ENCODE measurements around the gene CFAP100. TPM values are rescaled to one million over a fixed set of nuclear protein-coding genes. Genes with fewer than 3 reads are reported as not detected.

CFAP100 gene
- polyA plus RNA-seq, 4 donors = 0.46 to 2.5 (median 1.3) TPM

DNA sequence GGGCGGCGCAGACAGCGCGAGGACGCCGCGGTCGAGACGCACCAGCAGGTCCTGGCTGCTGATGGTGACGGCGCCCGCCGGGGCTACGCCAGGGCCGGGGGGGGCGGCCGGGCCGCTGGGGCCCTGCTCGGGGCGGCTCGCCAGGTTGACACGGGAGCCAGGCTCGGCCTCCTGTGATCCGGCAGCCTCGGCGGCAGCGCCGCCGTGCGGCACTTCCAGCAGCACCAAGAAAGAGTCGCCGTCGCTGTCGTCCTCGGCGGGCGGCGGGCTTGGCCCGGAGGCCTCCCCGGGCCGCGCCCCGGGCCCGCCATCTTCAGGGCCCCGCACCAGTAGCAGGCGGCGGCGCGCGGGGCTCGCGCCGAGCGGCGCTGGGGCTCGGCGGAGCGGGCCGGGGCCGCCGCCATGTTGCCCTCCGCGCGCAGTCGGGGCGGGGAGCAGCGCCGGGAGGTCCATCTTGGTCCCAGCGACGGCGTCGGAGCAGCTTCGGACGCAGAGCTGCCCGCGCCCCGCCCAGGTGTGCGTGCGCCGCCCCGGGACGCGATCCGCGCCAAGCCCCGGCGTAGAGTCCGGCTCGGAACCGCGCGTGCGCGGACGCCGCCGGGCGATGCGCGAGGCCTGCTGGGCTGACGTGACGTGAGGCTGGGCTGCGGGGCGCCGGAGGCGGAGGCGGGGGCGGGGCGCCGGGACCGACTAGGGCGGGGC lies 80.9 kb downstream of the CFAP100 start, which contains the start of gene ZXDC:
Gene ZXDC, minus strand, starts transcription at position 479 of the 702 bp plus-strand sequence. Its CDS starts 26 bp downstream, at position 453.
- DNase-seq (ENCODE audit: low read depth in 4 of 4, low spot score in 3 of 4) = peak; percentile 72 to 91 (median 88)

- DNase-seq (ENCODE audit: low read depth in 4 of 4, low spot score in 3 of 4) = peak in 3 of 4 donors; percentile 24 to 48 (median 33)
Observed at GRCh38 chr3:126476166-126477060, 81.7 kb downstream of the CFAP100 start.

DNA sequence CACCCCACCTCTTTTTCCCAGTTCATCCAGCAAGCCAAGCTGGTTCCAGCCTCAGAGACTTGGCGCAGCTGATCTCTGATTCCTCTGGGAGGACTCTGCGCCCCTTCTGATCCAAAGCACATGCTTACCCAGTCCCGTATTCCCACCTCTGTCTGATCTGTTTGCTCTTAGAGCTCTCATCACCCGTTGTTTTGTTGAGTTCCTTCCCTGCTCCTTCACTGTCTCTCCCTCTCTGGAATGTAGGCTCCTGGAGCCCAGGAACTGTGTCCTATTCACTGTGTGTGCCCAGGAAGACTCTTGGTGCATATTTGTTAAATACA lies 82.3 kb downstream of the CFAP100 start:
- DNase-seq (ENCODE audit: low read depth in 4 of 4, low spot score in 3 of 4) = no peak

GRCh38 chr3:126478581-126479310 lies 84.0 kb downstream of the CFAP100 start:
- no peak for DNase-seq (ENCODE audit: low read depth in 4 of 4, low spot score in 3 of 4)

DNA sequence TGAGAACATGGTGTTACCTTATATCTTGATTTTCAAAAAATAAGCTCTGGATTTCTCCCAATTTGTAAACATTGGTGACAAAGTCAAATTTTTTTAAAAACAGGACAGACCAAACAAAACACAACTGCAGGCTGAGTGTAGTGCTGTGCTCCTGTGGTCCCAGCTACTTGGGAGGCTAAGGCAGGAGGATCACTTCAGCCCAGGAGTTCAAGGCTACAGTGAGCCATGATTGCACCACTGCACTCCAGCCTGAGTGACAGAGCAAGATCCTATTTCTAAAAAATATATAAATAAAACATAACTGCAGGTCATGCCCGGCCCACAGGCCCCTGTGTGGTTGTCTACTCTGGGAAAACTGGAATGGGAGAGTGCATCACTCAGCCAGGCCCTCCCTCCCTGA lies 84.9 kb downstream of the CFAP100 start:
- DNase-seq (ENCODE audit: low read depth in 4 of 4, low spot score in 3 of 4) = no peak

DNA sequence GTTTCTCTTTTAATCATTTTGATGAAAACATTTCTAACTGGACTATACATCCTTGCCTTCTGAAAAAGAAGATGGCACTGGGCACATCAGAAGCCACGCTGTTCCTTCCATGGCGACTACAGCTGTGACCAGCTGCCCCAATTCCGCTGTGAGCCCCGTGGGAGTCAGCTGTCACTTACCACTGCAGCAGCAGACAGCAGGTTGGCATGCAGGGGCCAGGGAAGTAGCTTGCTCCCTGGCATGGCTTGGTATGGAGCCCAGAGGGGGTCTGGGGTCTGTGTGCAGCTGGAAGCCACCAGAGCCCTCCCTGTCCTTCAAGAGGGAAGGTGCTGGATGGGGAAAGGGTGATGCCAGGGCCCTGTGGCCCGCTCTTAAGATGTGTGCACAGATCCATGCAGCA lies 85.5 kb downstream of the CFAP100 start:
- no peak for DNase-seq (ENCODE audit: low read depth in 4 of 4, low spot score in 3 of 4)

GRCh38 chr3:126480861-126481260 lies 86.2 kb downstream of the CFAP100 start:
- DNase-seq (ENCODE audit: low read depth in 4 of 4, low spot score in 3 of 4) = no peak

GRCh38 chr3:126481808-126482502 lies 87.2 kb downstream of the CFAP100 start:
- no peak for DNase-seq (ENCODE audit: low read depth in 4 of 4, low spot score in 3 of 4)

DNA sequence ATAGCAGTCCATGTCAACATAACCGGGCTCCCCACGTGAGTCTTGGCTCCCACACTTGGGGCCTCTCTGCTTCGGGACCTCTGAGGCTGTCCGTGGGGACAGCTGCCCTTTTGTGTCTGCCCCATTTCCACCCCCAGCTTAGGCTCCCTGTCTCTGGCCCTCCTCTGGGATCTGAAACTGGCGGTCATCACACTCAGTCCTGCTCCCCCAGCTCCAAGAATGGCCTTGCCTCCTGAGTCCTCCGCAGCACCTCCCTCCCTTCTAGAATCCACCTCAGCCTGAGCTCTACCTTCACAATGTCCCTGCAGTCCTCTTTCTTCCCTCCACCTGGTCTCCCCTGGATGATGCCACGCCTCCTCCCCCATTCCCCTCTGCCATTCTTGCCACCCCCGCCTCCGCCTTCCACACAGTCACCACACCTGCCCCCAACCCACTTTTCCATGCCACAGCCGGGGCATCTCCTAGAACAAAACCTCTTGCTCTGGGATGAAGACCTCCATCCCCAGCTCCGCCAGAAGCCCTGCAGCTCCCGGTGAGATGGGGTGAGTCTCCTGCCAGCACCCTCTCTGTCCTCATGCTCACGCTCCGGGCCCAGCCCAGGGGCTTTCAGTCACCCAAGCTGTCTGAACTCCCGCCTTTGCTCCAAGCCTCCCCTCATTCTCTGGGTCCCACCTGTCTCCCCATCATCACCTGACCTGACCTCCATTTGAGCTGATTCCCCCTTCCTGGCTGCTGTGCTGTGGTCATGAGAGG lies 88.0 kb downstream of the CFAP100 start:
- no peak for DNase-seq (ENCODE audit: low read depth in 4 of 4, low spot score in 3 of 4)

DNA sequence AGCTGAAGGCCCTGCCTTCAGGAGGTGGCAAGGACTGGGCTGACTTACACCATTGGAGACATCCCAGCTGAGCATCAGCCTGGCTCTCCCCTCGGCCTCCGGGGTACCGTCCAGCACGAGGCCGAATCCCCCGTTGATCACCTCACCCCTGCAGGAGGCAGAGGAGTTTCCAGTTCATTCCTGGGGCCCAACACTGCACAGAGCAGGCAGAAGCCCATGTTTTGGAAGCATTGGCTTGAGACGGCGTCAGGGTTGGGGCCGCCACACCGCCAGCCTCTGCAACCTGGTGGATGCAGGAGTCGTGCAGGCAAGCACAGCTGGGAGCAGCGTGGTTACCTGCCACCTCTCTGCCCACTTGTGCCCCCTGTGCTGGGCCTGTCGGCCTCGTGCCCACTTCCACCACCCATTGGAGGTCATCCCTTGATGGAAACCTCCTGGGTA lies 88.6 kb downstream of the CFAP100 start:
- DNase-seq (ENCODE audit: low read depth in 4 of 4, low spot score in 3 of 4) = no peak

- DNase-seq (ENCODE audit: low read depth in 4 of 4, low spot score in 3 of 4) = no peak
Observed at GRCh38 chr3:126484148-126484547, 89.4 kb downstream of the CFAP100 start.

- DNase-seq (ENCODE audit: low read depth in 4 of 4, low spot score in 3 of 4) = no peak
Observed at GRCh38 chr3:126484662-126485061, 90.0 kb downstream of the CFAP100 start.

DNA sequence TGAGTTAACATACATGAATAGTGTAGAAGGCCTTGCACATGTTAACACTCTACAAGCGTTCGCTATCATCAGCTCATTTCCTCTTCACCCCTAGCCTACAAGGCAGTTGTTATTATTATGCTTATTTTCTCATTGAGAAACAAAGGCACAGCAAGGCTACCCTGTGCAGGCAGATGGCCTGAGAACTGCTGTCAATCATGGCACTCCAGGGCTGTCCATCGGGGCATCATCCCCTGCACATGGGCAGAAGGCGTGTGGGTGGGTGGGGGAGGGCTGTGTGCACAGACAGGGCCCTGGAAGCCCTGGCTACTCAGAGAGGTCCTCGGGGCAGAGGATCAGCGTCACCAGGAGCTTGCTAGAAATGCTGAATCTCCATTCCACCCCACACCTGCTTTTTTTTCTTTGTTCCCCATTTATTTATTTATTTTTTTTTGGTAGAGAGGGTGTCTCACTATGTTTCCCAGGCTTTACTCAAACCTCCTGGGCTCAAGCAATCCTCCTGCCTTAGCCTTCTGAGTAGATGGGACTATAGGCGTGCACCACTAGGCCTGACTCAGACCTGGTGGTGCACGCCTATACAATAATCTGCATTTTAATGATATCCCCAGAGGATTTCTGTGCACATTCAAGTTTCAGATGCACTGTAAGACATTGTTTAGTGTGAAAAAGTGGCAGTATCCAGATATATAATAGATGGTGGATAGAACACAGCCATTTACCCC lies 90.6 kb downstream of the CFAP100 start:
- no peak for DNase-seq (ENCODE audit: low read depth in 4 of 4, low spot score in 3 of 4)

- no peak for DNase-seq (ENCODE audit: low read depth in 4 of 4, low spot score in 3 of 4)
Observed at GRCh38 chr3:126485956-126486355, 91.2 kb downstream of the CFAP100 start.

Other genes starting within 250 kb of the CFAP100 start
- gene ALDH1L1, start 214.3 kb upstream of the CFAP100 start, polyA plus RNA-seq (ENCODE audit: insufficient read length in 4 of 4) = 10 to 100 TPM in 3 of 4 donors, 1 to 10 TPM in 1; 3.2 to 48.3 (median 30.3) TPM
- 10 to 100 TPM in 3 of 4 donors, 1 to 10 TPM in 1; 2.6 to 15.8 (median 10.1) TPM for gene KLF15, start 37.5 kb upstream of the CFAP100 start, polyA plus RNA-seq (ENCODE audit: insufficient read length in 4 of 4)
- gene ZXDC, start 81.0 kb downstream of the CFAP100 start, polyA plus RNA-seq (ENCODE audit: insufficient read length in 4 of 4) = 10 to 100 TPM; 26.4 to 42.6 (median 30.5) TPM
- gene UROC1, start 122.9 kb downstream of the CFAP100 start, polyA plus RNA-seq (ENCODE audit: insufficient read length in 4 of 4) = under 1 TPM in 3 of 4 donors, not detected in 1; 0.13 to 0.22 (median 0.21) TPM
- 1 to 10 TPM in 3 of 4 donors, under 1 TPM in 1; 0.34 to 5.6 (median 2.8) TPM for gene CHST13, start 129.2 kb downstream of the CFAP100 start, polyA plus RNA-seq (ENCODE audit: insufficient read length in 4 of 4)
- gene C3orf22, start 164.0 kb downstream of the CFAP100 start, polyA plus RNA-seq (ENCODE audit: insufficient read length in 4 of 4) = under 1 TPM in 2 of 4 donors, not detected in 2; 0.14 to 0.17 TPM

Data from left renal pelvis (tissue), 4 donors.